ENCODE data around the gene EDDM3A.
"Not testable (repeated sequence)": the region's sequence is repeated elsewhere in the genome, so short reads cannot be mapped to it uniquely, and the experiment has no call there.

EDDM3A gene

GRCh38 chr14:20751963-20752562, 6.4 kb downstream of the EDDM3A start:
- TF ChIP-seq POLR2A (IDR thresholded peaks at IDR 0.05; ENCODE audit: low read length) = no peak
- no peak for DNase-seq

- DNase-seq = no peak
- no peak for TF ChIP-seq GATA1 (IDR thresholded peaks at IDR 0.05; ENCODE audit: low read depth, low read length)
- TF ChIP-seq POLR2A (IDR thresholded peaks at IDR 0.05; ENCODE audit: low read length) = no peak
Observed at GRCh38 chr14:20754308-20754707, 8.6 kb downstream of the EDDM3A start.

DNA sequence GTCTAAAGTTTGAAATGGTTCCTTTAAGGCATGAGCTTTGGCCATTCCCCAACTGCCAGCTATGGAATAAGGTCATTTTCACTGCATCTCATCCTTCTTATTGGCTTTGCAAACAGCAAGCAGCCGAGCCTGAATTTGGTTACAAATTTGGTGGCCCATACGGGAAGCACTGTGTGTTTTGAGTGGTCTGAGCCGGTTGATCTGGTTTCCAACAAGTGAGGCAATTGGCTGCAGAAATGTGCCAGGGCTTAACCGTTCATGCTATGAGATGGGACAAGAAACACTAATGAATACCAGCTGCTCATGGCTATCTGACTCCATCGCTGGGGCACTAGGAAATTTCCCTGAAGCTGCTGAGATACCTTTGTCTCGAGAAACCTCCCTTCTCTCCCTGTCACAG, 9.3 kb downstream of the EDDM3A start:
- TF ChIP-seq GATA1 (IDR thresholded peaks at IDR 0.05; ENCODE audit: low read depth, low read length) (no peak), POLR2A (IDR thresholded peaks at IDR 0.05; ENCODE audit: low read length) (no peak)

DNA sequence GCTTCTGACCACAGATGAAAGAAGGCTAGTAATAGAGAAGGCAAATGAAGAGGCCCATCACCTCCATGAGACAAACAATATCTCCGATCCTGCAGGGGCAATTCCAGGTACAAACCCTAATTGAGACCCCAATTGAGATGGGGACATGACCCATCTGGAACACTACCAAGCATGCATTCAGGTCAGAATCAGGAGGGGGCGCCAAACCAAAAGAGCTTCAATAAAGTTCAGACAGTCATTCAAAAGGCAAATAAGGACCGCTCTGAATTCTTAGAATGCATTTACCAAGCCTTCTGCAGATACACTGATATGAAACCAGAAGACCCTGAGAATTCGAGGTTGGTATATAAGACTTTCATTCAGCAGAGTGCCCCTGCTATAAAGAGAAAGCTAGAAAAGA, 12.3 kb downstream of the EDDM3A start:
- DNase-seq = peak; percentile 67 to 78
- TF ChIP-seq POLR2A (IDR thresholded peaks at IDR 0.05; ENCODE audit: low read length) (no peak), GATA1 (IDR thresholded peaks at IDR 0.05; ENCODE audit: low read depth, low read length) (no peak)

More for the DNA sequence above, 9.3 kb downstream of the EDDM3A start:
- DNase-seq = no peak

DNA sequence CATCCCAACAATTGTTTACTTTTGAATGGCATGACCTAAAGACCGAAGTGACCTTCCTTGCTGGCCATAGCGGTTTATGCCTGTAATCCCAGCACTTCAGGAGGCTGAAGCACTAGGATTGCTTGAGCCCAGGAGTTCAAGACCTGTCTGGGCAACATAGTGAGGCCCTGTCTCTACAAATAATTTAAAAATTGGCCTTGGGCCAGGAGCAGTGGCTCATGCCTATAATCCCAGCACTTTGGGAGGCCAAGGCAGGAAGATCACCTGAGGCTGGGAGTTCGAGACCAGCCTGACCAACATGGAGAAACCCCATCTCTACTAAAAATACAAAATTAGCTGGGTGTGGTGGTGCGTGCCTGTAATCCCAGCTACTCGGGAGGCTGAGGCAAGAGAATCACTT, 13.8 kb downstream of the EDDM3A start:
- DNase-seq = not testable (repeated sequence)

DNA sequence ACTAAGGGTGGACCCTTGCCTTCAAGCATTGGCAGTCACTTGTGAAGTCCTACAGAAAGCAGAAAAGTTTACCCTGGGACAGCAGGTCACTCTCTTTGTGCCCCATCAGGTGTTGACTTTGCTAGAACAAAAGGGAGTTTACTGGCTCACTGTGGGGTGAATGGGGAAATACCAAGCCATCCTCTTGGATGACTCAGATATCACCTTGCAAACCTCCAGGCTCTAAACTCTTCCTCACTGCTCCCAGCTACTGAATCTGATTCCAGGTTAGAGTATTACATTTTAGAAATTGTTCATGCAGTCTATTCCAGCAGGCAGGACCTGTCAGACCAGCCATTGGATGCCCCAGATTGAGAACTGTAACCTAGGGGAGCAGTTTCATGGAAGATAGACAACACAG, 15.3 kb downstream of the EDDM3A start:
- TF ChIP-seq GATA1 (IDR thresholded peaks at IDR 0.05; ENCODE audit: low read depth, low read length) = no peak
- no peak for TF ChIP-seq POLR2A (IDR thresholded peaks at IDR 0.05; ENCODE audit: low read length)

GRCh38 chr14:20768593-20768892, 22.9 kb downstream of the EDDM3A start:
- no peak for DNase-seq
- TF ChIP-seq POLR2A (IDR thresholded peaks at IDR 0.05; ENCODE audit: low read length) = no peak
- TF ChIP-seq GATA1 (IDR thresholded peaks at IDR 0.05; ENCODE audit: low read depth, low read length) = no peak

More for the DNA sequence above, 15.3 kb downstream of the EDDM3A start:
- no peak for DNase-seq

DNA sequence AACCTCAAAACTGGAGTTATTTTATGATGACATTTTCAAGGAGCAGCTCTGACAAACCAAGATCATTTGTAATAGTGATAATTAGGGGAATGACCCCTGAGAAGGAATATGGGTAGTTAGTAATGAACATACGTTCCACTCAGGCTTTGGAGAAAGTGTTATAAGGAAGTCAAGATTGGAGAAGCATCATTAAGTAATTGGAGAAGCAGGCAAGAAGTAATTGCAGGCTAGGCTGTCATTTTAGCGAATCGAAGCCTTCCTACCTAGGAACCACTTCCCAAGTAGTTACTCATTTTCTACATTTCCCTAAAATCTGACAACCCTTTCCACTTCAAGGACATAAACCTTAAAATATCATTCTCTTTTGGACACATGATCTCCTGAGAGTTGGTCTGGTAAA, 23.7 kb downstream of the EDDM3A start:
- no peak for DNase-seq
- TF ChIP-seq GATA1 (IDR thresholded peaks at IDR 0.05; ENCODE audit: low read depth, low read length) (no peak), POLR2A (IDR thresholded peaks at IDR 0.05; ENCODE audit: low read length) (no peak)

DNA sequence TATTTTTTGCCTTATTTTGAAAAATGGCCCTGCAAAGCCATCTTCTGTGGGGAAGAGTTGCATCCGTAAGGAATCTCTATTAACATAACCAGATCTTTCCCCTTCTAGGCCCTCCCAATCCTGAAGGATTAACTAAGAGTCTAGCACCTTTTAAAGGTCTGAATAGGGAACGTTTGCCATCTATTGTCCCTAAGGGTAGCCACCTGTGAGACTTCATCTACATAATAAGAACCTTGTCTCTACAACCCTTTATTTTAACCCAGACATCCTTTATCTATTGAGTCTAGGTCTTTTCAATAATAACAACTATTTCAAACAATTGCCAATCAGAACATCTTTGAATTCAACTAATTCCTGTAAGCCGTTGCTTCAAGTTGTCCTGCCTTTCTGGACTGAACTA, 27.0 kb downstream of the EDDM3A start:
- no peak for TF ChIP-seq POLR2A (IDR thresholded peaks at IDR 0.05; ENCODE audit: low read length)
- no peak for TF ChIP-seq GATA1 (IDR thresholded peaks at IDR 0.05; ENCODE audit: low read depth, low read length)
- DNase-seq = no peak

DNA sequence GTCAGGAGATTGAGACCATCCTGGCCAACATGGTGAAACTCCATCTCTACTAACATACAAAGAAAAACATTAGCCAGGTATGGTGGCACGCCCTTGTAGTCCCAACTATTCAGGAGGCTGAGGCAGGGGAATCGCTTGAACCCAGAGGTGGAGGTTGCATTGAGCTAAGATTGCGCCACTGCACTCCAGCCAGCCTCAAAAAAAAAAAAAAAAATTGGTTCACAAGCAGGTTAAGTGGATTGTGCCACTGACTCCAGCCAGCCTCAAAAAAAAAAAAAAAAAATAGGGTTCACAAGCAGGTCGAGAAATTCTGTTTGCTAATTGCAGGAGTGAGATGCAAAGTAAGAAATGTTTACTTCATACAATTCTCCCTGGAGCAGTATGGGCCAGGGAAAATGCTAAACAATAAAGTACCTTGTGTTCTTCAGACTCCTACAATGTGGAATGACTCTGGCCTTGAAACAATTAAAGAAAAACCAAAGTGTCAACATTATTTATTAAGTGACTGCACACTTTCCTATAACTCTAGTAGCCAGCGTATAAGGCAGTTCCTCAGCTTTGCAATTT, 28.7 kb downstream of the EDDM3A start:
- DNase-seq = no peak

DNA sequence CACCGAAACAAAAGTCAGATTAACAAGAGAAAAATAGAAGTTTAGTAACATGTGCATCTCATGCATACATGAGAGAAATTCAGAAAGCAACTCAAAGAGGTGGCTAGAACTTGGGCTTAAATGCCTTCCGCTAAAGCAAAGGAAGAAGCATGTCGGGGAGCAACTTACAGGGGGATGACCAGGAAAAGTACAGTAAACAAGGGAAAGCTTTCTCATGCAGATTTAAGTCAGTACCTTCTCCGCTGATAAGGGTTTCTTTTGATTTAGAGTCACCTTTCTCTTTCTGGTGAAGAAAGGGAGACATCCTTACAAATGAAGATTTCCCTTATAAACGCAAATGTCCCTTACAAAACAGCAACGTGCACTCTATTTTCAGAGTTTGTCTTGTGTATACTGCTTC, 29.4 kb downstream of the EDDM3A start:
- DNase-seq = no peak

More for the DNA sequence above, 28.7 kb downstream of the EDDM3A start:
- TF ChIP-seq GATA1 (IDR thresholded peaks at IDR 0.05; ENCODE audit: low read depth, low read length) = no peak
- TF ChIP-seq POLR2A (IDR thresholded peaks at IDR 0.05; ENCODE audit: low read length) = no peak

DNA sequence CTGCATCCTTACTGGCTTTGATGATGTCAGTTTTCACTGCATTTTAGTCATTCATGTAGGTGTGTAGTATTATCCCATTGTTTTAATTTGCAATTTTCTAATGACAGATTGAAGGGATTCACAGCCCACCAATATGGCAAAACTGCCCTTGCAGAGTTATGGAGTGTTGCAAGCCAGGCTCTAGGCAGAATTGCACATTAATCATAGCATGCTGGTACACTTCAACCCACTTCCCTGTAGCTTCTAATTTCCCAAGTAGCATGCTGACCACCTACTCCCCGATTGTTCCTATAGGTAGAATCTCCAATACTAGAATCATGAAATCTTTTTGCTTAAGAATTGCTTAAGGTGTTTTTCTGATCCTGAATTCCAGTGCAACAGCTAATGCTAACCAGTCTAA, 30.2 kb downstream of the EDDM3A start:
- TF ChIP-seq GATA1 (IDR thresholded peaks at IDR 0.05; ENCODE audit: low read depth, low read length) (no peak), POLR2A (IDR thresholded peaks at IDR 0.05; ENCODE audit: low read length) (no peak)
- DNase-seq = no peak

More for the DNA sequence above, 29.4 kb downstream of the EDDM3A start:
- no peak for TF ChIP-seq GATA1 (IDR thresholded peaks at IDR 0.05; ENCODE audit: low read depth, low read length)
- no peak for TF ChIP-seq POLR2A (IDR thresholded peaks at IDR 0.05; ENCODE audit: low read length)

DNA sequence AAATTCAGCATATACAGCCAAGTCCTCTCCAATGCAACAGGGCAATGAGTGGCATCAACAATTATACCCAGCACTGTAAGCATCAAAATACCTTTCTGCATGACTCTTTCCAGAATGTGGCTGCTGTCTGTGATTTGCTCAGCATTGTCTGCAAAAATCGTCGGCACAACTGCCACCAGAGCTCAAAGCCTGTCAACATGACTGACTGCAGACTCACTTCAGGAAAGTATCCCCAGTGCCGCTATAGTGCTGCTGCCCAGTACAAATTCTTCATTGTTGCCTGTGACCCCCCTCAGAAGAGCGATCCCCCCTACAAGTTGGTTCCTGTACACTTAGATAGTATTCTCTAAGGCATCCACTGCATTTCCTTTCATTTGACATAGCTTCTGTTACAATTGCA, 36.1 kb downstream of the EDDM3A start:
- DNase-seq = no peak
- TF ChIP-seq GATA1 (IDR thresholded peaks at IDR 0.05; ENCODE audit: low read depth, low read length) = no peak
- TF ChIP-seq POLR2A (IDR thresholded peaks at IDR 0.05; ENCODE audit: low read length) = no peak

- TF ChIP-seq POLR2A (IDR thresholded peaks at IDR 0.05; ENCODE audit: low read length) (no peak), GATA1 (IDR thresholded peaks at IDR 0.05; ENCODE audit: low read depth, low read length) (no peak)
- DNase-seq = no peak
Observed at GRCh38 chr14:20782280-20782890, 36.7 kb downstream of the EDDM3A start.

GRCh38 chr14:20787025-20787424, 41.3 kb downstream of the EDDM3A start:
- no peak for DNase-seq
- TF ChIP-seq GATA1 (IDR thresholded peaks at IDR 0.05; ENCODE audit: low read depth, low read length) (no peak), POLR2A (IDR thresholded peaks at IDR 0.05; ENCODE audit: low read length) (no peak)
